Measurements from ENCODE around the gene AURKAIP1.
"Not testable (repeated sequence)": the region's sequence is repeated elsewhere in the genome, so short reads cannot be mapped to it uniquely, and the experiment has no call there.

The AURKAIP1 gene

GRCh38 chr1:1371364-1371745 lies 3.7 kb downstream of the AURKAIP1 start:
- DNase-seq (ENCODE audit: low read depth) = peak; percentile 94
- TF ChIP-seq CTCF (IDR thresholded peaks at IDR 0.05; ENCODE audit: low read depth, low read length) (no peak), MYC (IDR thresholded peaks at IDR 0.05; ENCODE audit: low read depth, low read length) (no peak), POLR2A (IDR thresholded peaks at IDR 0.05; ENCODE audit: extremely low read depth, insufficient read length) (no peak)
- TF ChIP-seq, protein P1, sequence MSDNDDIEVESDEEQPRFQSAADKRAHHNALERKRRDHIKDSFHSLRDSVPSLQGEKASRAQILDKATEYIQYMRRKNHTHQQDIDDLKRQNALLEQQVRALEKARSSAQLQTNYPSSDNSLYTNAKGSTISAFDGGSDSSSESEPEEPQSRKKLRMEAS (IDR thresholded peaks at IDR 0.05; ENCODE audit: low read depth, low read length) = no peak
- no peak overlapping the region for H3K4me3 ChIP-seq (ENCODE audit: low read depth, low read length)

- DNase-seq (ENCODE audit: low read depth) = no peak
- TF ChIP-seq CTCF (IDR thresholded peaks at IDR 0.05; ENCODE audit: low read depth, low read length) (no peak), MYC (IDR thresholded peaks at IDR 0.05; ENCODE audit: low read depth, low read length) (no peak), POLR2A (IDR thresholded peaks at IDR 0.05; ENCODE audit: extremely low read depth, insufficient read length) (no peak)
- TF ChIP-seq, protein P1 (IDR thresholded peaks at IDR 0.05; ENCODE audit: low read depth, low read length) = no peak
- H3K4me3 ChIP-seq (ENCODE audit: low read depth, low read length) = no peak overlapping the region
These were observed 4.2 kb downstream of the AURKAIP1 start for GRCh38 chr1:1370771-1371300.

GRCh38 chr1:1370094-1370493 lies 4.9 kb downstream of the AURKAIP1 start:
- H3K4me3 ChIP-seq (ENCODE audit: low read depth, low read length); DNase-seq (ENCODE audit: low read depth): not testable (repeated sequence)

- no peak for DNase-seq (ENCODE audit: low read depth)
- TF ChIP-seq POLR2A (IDR thresholded peaks at IDR 0.05; ENCODE audit: extremely low read depth, insufficient read length) (no peak), CTCF (IDR thresholded peaks at IDR 0.05; ENCODE audit: low read depth, low read length) (no peak), MYC (IDR thresholded peaks at IDR 0.05; ENCODE audit: low read depth, low read length) (no peak)
- TF ChIP-seq, protein P1 (IDR thresholded peaks at IDR 0.05; ENCODE audit: low read depth, low read length) = no peak
- no peak overlapping the region for H3K4me3 ChIP-seq (ENCODE audit: low read depth, low read length)
These were observed 7.7 kb downstream of the AURKAIP1 start for GRCh38 chr1:1367315-1367714.

GRCh38 chr1:1366699-1367066 lies 8.3 kb downstream of the AURKAIP1 start:
- DNase-seq (ENCODE audit: low read depth) = no peak
- H3K4me3 ChIP-seq (ENCODE audit: low read depth, low read length) = no peak overlapping the region
- TF ChIP-seq MYC (IDR thresholded peaks at IDR 0.05; ENCODE audit: low read depth, low read length) = no peak
- no peak for TF ChIP-seq POLR2A (IDR thresholded peaks at IDR 0.05; ENCODE audit: extremely low read depth, insufficient read length)
- TF ChIP-seq, protein P1 (IDR thresholded peaks at IDR 0.05; ENCODE audit: low read depth, low read length) = no peak
- no peak for TF ChIP-seq CTCF (IDR thresholded peaks at IDR 0.05; ENCODE audit: low read depth, low read length)

DNA sequence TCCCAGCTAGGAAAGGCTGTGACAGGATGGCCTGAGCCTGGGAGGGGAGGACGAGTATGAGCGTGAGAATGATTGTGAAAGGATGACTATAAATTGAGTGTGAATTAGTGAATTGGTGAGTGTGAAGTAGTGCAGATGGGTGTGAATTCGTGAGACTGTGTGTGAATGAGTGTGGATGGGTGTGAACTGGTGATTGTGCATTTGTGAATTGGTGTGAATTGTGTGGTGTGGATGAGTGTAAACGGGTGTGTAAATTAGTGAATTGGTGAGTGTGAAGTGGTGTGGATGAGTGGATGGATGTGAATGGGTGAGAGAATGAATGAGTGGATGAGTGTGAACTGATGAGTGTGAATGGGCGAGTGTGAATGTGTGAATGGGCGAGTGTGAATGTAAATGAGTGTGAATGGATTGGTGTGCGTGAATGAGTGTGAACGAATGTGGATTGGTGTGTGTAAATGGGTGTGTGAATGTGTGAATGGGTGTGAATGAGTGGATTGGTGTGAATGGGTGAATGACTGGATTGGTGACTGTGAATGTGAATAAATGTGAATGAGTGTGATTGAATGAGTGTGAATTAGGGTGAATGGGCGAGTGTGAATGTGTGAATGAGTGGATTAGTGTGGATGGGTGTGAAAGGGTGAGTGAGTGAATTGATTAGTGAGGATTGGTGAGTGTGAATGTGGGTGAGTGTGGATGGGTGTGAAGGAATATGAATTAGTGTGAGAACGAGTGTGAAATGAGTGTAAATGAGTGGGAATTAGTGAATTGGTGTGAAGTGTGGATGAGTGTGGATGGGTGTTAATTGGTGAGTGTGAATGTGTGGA lies 8.9 kb downstream of the AURKAIP1 start:
- no peak overlapping the region for H3K4me3 ChIP-seq (ENCODE audit: low read depth, low read length)
- DNase-seq (ENCODE audit: low read depth) = no peak
- no peak for TF ChIP-seq CTCF (IDR thresholded peaks at IDR 0.05; ENCODE audit: low read depth, low read length)
- TF ChIP-seq, protein P1 (IDR thresholded peaks at IDR 0.05; ENCODE audit: low read depth, low read length) = no peak
- TF ChIP-seq MYC (IDR thresholded peaks at IDR 0.05; ENCODE audit: low read depth, low read length) = no peak
- TF ChIP-seq POLR2A (IDR thresholded peaks at IDR 0.05; ENCODE audit: extremely low read depth, insufficient read length) = no peak

Measured in NB4 (cell line).